GM13976 (cell line): Measurements from ENCODE around the gene SPINDOC.
A peak's percentile ranks its signal among the peaks of the same experiment; 100 is the strongest.

Experiments used
- DNase-seq: peaks from one replicate; pipeline ENCODE4 v3.0.0; 2012; ENCODE audit warnings: low spot score
- CTCF ChIP-seq: IDR thresholded peaks from 2 replicates; pipeline ENCODE4 v1.5.1; 2012; ENCODE audit warnings: borderline replicate concordance, mild to moderate bottlenecking; ENCODE audit not compliant: insufficient read depth; ENCODE audit errors: extremely low read depth, missing control alignments, control extremely low read depth
- in situ Hi-C: fragments of 300-500 bp; cut with MboI; formaldehyde crosslinking; loops from one replicate; pipeline ENCODE4 v1.12.0; 2022; ENCODE audit warnings: low sequenced_read_pairs, mixed read lengths, inconsistent platforms; ENCODE audit not compliant: unreplicated experiment

SPINDOC gene

GRCh38 chr11:63816732-63817131 lies 3.5 kb downstream of the SPINDOC start:
- in situ Hi-C loops: no loop called here

GRCh38 chr11:63817758-63818498 lies 4.7 kb downstream of the SPINDOC start:
- DNase-seq: peak; percentile 26
- in situ Hi-C loops: no loop called here
- no peak for TF ChIP-seq CTCF

More at GRCh38 chr11:63816732-63817131, 3.5 kb downstream of the SPINDOC start:
- no peak for DNase-seq
- TF ChIP-seq CTCF: no peak

- no peak for DNase-seq
- TF ChIP-seq CTCF: no peak
- in situ Hi-C loops: no loop called here
Measured at GRCh38 chr11:63818609-63819008, 5.4 kb downstream of the SPINDOC start.

- in situ Hi-C loops: no loop called here
- no peak for TF ChIP-seq CTCF
- no peak for DNase-seq
Measured at GRCh38 chr11:63821411-63821810, 8.2 kb downstream of the SPINDOC start.

GRCh38 chr11:63826471-63827190 lies 13.4 kb downstream of the SPINDOC start:
- no peak for DNase-seq
- TF ChIP-seq CTCF: no peak

GRCh38 chr11:63829823-63830489 lies 16.7 kb downstream of the SPINDOC start:
- DNase-seq: peak; percentile 58
- in situ Hi-C loops: loop anchor here (10.0 kb wide), 1 partner anchor 115 kb away; no protein-coding TSS in a partner anchor
- peak; percentile 10 for TF ChIP-seq CTCF

More at GRCh38 chr11:63826471-63827190, 13.4 kb downstream of the SPINDOC start:
- in situ Hi-C loops: no loop called here
